H9 (cell line): ENCODE data around the gene BBS2. TPM values are rescaled to one million over a fixed set of nuclear protein-coding genes. Genes with fewer than 3 reads are reported as not detected.

Experiments used
- DNase-seq: peaks from one replicate; pipeline ENCODE4 v3.0.0-alpha.2; 2017
- H2AFZ ChIP-seq: one replicate; pipeline ENCODE4 v1.6.1; 2013; ENCODE audit warnings: mild to moderate bottlenecking, low read length, control low read depth, moderate library complexity
- H2AK5ac ChIP-seq: 2 replicates; pipeline ENCODE4 v1.6.1; 2013; ENCODE audit warnings: low read length, control low read depth, mixed read lengths; ENCODE audit not compliant: insufficient read length
- H2BK120ac ChIP-seq: one replicate; pipeline ENCODE4 v1.6.1; 2013; ENCODE audit warnings: low read depth, mild to moderate bottlenecking, low read length, control low read depth, inconsistent platforms; ENCODE audit not compliant: poor library complexity, severe bottlenecking
- H2BK12ac ChIP-seq: 2 replicates; pipeline ENCODE4 v1.6.1; 2013; ENCODE audit warnings: low read length, control low read depth, mixed read lengths, low read depth; ENCODE audit not compliant: insufficient read length
- H2BK15ac ChIP-seq: 2 replicates; pipeline ENCODE4 v1.6.1; 2013; ENCODE audit warnings: low read depth, low read length, control low read depth
- H2BK20ac ChIP-seq: one replicate; pipeline ENCODE4 v1.6.1; 2013; ENCODE audit warnings: low read depth, mild to moderate bottlenecking, low read length, control low read depth, inconsistent platforms; ENCODE audit not compliant: poor library complexity, severe bottlenecking
- H2BK5ac ChIP-seq: 2 replicates; pipeline ENCODE4 v1.6.1; 2013; ENCODE audit warnings: low read length, control low read depth, mixed read lengths; ENCODE audit not compliant: insufficient read length
- H3K14ac ChIP-seq: 2 replicates; pipeline ENCODE4 v1.6.1; 2013; ENCODE audit warnings: low read length, control low read depth; ENCODE audit not compliant: insufficient read depth
- H3K18ac ChIP-seq: 2 replicates; pipeline ENCODE4 v1.6.1; 2013; ENCODE audit warnings: low read depth, mild to moderate bottlenecking, mixed read lengths, low read length, control low read depth; ENCODE audit not compliant: insufficient read length
- H3K23ac ChIP-seq: 2 replicates; pipeline ENCODE4 v1.6.1; 2013; ENCODE audit warnings: low read length, control low read depth, mixed read lengths, low read depth; ENCODE audit not compliant: insufficient read length
- H3K23me2 ChIP-seq: 2 replicates; pipeline ENCODE4 v1.6.1; 2013; ENCODE audit warnings: low read depth, mild to moderate bottlenecking, mixed read lengths, low read length, control low read depth; ENCODE audit not compliant: insufficient read length, poor library complexity, severe bottlenecking
- H3K27ac ChIP-seq: 2 replicates; pipeline ENCODE4 v1.5.1; 2013; ENCODE audit warnings: low read length, control low read depth, mixed read lengths, low read depth; ENCODE audit not compliant: insufficient read length
- H3K27me3 ChIP-seq: 2 replicates; pipeline ENCODE4 v1.6.1; 2013; ENCODE audit warnings: low read length, control low read depth, inconsistent platforms; ENCODE audit not compliant: insufficient read depth
- H3K4ac ChIP-seq: 2 replicates; pipeline ENCODE4 v1.6.1; 2013; ENCODE audit warnings: low read depth, mild to moderate bottlenecking, control low read depth, inconsistent platforms, low read length, moderate library complexity
- H3K4me1 ChIP-seq: 2 replicates; pipeline ENCODE4 v1.6.1; 2013; ENCODE audit warnings: low read length, control low read depth, inconsistent platforms; ENCODE audit not compliant: insufficient read depth
- H3K4me2 ChIP-seq: 2 replicates; pipeline ENCODE4 v1.6.1; 2013; ENCODE audit warnings: low read length, control low read depth, mixed read lengths; ENCODE audit not compliant: insufficient read length, insufficient read depth
- H3K56ac ChIP-seq: 2 replicates; pipeline ENCODE4 v1.6.1; 2013; ENCODE audit warnings: low read depth, mild to moderate bottlenecking, mixed read lengths, low read length, control low read depth; ENCODE audit not compliant: insufficient read length
- H3K79me1 ChIP-seq: 2 replicates; pipeline ENCODE4 v1.6.1; 2013; ENCODE audit warnings: low read depth, mild to moderate bottlenecking, moderate library complexity, low read length, control low read depth, inconsistent platforms; ENCODE audit not compliant: insufficient read depth, poor library complexity, severe bottlenecking
- H3K79me2 ChIP-seq: 2 replicates; pipeline ENCODE4 v1.6.1; 2013; ENCODE audit warnings: low read length, control low read depth, inconsistent platforms; ENCODE audit not compliant: insufficient read depth
- H3K9ac ChIP-seq: 2 replicates; pipeline ENCODE4 v1.6.1; 2013; ENCODE audit warnings: low read length, control low read depth, mixed read lengths; ENCODE audit not compliant: insufficient read length; ENCODE audit errors: extremely low read depth
- H3K9me3 ChIP-seq: one replicate; pipeline ENCODE4 v1.6.1; 2013; ENCODE audit warnings: low read depth, low read length, inconsistent platforms; ENCODE audit not compliant: control insufficient read depth
- H3T11ph ChIP-seq: one replicate; pipeline ENCODE4 v1.6.1; 2013; ENCODE audit warnings: mild to moderate bottlenecking, low read length, control low read depth, inconsistent platforms
- H4K20me1 ChIP-seq: one replicate; pipeline ENCODE4 v1.6.1; 2013; ENCODE audit not compliant: control insufficient read depth, insufficient read length, insufficient read depth
- H4K5ac ChIP-seq: 2 replicates; pipeline ENCODE4 v1.6.1; 2013; ENCODE audit warnings: low read depth, mild to moderate bottlenecking, mixed read lengths, low read length, control low read depth; ENCODE audit not compliant: insufficient read length
- H4K8ac ChIP-seq: replicated peaks from 2 replicates; pipeline ENCODE4 v1.6.1; 2013; ENCODE audit warnings: low read length, control low read depth, mixed read lengths, low read depth; ENCODE audit not compliant: insufficient read length
- H4K91ac ChIP-seq: 2 replicates; pipeline ENCODE4 v1.6.1; 2013; ENCODE audit warnings: low read depth, mild to moderate bottlenecking, moderate library complexity, mixed read lengths, low read length, control low read depth; ENCODE audit not compliant: insufficient read length
- H3K27ac Mint-ChIP-seq, 3 experiments: 2 replicates in 2 of 3; 3 replicates in 1 of 3; pipeline ENCODE4 v1.8.0; 2020 to 2021; ENCODE audit warnings: mixed read lengths in 3 of 3, mild to moderate bottlenecking in 1 of 3, moderate library complexity in 1 of 3
- H3K27me3 Mint-ChIP-seq: 2 replicates; pipeline ENCODE4 v1.8.0; 2021; ENCODE audit warnings: low read depth, mild to moderate bottlenecking, moderate library complexity, mixed read lengths
- H3K36me3 Mint-ChIP-seq, 3 experiments: 2 replicates in 2 of 3; 3 replicates in 1 of 3; pipeline ENCODE4 v1.8.0; 2020 to 2021; ENCODE audit warnings: low read depth in 3 of 3, mixed read lengths in 3 of 3; ENCODE audit not compliant: insufficient read depth in 1 of 3
- H3K4me1 Mint-ChIP-seq, 2 experiments: 2 replicates each; pipeline ENCODE4 v1.8.0; 2020; ENCODE audit warnings: mixed read lengths in 2 of 2
- H3K4me3 Mint-ChIP-seq, 2 experiments: 2 replicates in 1 of 2; 3 replicates in 1 of 2; pipeline ENCODE4 v1.8.0; 2020 to 2021; ENCODE audit warnings: mild to moderate bottlenecking in 2 of 2, mixed read lengths in 2 of 2, moderate library complexity in 1 of 2
- H3K9me3 Mint-ChIP-seq, 2 experiments: 2 replicates in 1 of 2; 3 replicates in 1 of 2; pipeline ENCODE4 v1.8.0; 2020; ENCODE audit warnings: mild to moderate bottlenecking in 2 of 2, mixed read lengths in 2 of 2, moderate library complexity in 1 of 2
- CTCF ChIP-seq: fragments of 200-600 bp; sonication (generic); conservative IDR thresholded peaks from 3 replicates; pipeline ENCODE4 v1.8.0; 2021; ENCODE audit warnings: antibody characterized with exemption, mild to moderate bottlenecking
- WGBS: extraction: QIAGEN DNeasy Blood & Tissue Kit; methylation state at CpG from one replicate; pipeline ENCODE4 v1.1.7; 2013; ENCODE audit warnings: missing lambda C conversion rate, low lambda C conversion rate, mixed read lengths; ENCODE audit not compliant: insufficient read length; ENCODE audit errors: extremely low coverage; 5-methylcytosine and 5-hydroxymethylcytosine counted together
- total RNA-seq: library from RNA; stranded (reverse); gene quantifications from 2 replicates; pipeline ENCODE4 v1.2.1, GENCODE V29; 2021

BBS2 gene
- total RNA-seq, 1 experiment from 2014 or later: 13.1 TPM

DNA sequence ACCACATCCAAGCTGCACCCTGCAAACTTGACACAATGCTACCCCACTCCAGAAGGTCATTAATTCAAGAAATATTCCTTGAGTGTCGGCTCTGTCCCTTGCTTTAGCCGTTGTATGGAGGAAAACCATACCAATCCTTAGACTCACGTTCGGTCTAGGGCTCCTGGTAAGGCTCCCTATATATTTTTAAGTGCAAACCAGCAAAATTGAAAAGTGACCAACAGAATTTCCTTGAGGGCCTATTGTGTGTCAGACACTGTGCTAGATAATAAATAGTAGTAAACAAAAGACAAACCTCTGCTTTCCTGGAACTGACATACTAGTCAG lies 390 bp upstream of the BBS2 start:
- peak overlapping the region in 1 of 3 experiments; percentile 74; a peak in 1 of 7 replicates for H3K27ac Mint-ChIP-seq
- H2BK20ac ChIP-seq: no peak overlapping the region
- DNase-seq: no peak
- H2AFZ ChIP-seq: peak overlapping the region; percentile 75
- no peaks in the 10 kb centered on the region for H3K79me2 ChIP-seq
- no peak overlapping the region for H2AK5ac ChIP-seq
- no peak for TF ChIP-seq CTCF
- H3K4me1 ChIP-seq: no peaks in the 10 kb centered on the region
- no peak overlapping the region for H3T11ph ChIP-seq
- H4K8ac ChIP-seq: no peak overlapping the region
- H3K9me3 Mint-ChIP-seq: no peaks in the 10 kb centered on the region
- H3K56ac ChIP-seq: no peak overlapping the region
- WGBS: no CpG with 5 or more reads among the region's 4 CpGs
- no peak overlapping the region for H4K91ac ChIP-seq
- H3K9ac ChIP-seq: peak overlapping the region; percentile 47
- no peak overlapping the region for H3K27ac ChIP-seq
- no peaks in the 10 kb centered on the region for H3K9me3 ChIP-seq
- no peak overlapping the region for H3K18ac ChIP-seq
- H2BK5ac ChIP-seq: no peak overlapping the region
- peak overlapping the region; percentile 79 to 85 for H3K4me3 Mint-ChIP-seq
- H2BK120ac ChIP-seq: no peak overlapping the region
- no peak overlapping the region for H2BK12ac ChIP-seq
- H3K79me1 ChIP-seq: no peaks in the 10 kb centered on the region
- no peak overlapping the region for H3K4ac ChIP-seq
- no peaks in the 10 kb centered on the region for H4K20me1 ChIP-seq
- H3K23me2 ChIP-seq: peaks cover 6% of the 10 kb centered on the region
- no peak overlapping the region for H3K23ac ChIP-seq
- H3K14ac ChIP-seq: no peak overlapping the region
- peaks cover 3% of the 10 kb centered on the region for H3K27me3 Mint-ChIP-seq
- no peaks in the 10 kb centered on the region for H3K27me3 ChIP-seq
- H2BK15ac ChIP-seq: no peak overlapping the region
- no peak overlapping the region for H4K5ac ChIP-seq
- H3K4me2 ChIP-seq: peak overlapping the region; percentile 67
- no peaks in the 10 kb centered on the region for H3K36me3 Mint-ChIP-seq
- H3K4me1 Mint-ChIP-seq: peaks cover 7 to 16% of the 10 kb centered on the region in 2 experiments
